Activated CD8-positive, alpha-beta memory T cell treated with anti-CD3 and anti-CD28 coated beads for 4 hours (primary cell): Measurements from ENCODE around the gene PLEKHG5.

Experiments
- DNase-seq, 2 donors: peaks; one replicate each; pipeline ENCODE4 v3.0.0-alpha.2; 2020; ENCODE audit warnings: low read depth in 2 of 2

The PLEKHG5 gene, protein sequence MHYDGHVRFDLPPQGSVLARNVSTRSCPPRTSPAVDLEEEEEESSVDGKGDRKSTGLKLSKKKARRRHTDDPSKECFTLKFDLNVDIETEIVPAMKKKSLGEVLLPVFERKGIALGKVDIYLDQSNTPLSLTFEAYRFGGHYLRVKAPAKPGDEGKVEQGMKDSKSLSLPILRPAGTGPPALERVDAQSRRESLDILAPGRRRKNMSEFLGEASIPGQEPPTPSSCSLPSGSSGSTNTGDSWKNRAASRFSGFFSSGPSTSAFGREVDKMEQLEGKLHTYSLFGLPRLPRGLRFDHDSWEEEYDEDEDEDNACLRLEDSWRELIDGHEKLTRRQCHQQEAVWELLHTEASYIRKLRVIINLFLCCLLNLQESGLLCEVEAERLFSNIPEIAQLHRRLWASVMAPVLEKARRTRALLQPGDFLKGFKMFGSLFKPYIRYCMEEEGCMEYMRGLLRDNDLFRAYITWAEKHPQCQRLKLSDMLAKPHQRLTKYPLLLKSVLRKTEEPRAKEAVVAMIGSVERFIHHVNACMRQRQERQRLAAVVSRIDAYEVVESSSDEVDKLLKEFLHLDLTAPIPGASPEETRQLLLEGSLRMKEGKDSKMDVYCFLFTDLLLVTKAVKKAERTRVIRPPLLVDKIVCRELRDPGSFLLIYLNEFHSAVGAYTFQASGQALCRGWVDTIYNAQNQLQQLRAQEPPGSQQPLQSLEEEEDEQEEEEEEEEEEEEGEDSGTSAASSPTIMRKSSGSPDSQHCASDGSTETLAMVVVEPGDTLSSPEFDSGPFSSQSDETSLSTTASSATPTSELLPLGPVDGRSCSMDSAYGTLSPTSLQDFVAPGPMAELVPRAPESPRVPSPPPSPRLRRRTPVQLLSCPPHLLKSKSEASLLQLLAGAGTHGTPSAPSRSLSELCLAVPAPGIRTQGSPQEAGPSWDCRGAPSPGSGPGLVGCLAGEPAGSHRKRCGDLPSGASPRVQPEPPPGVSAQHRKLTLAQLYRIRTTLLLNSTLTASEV

DNA sequence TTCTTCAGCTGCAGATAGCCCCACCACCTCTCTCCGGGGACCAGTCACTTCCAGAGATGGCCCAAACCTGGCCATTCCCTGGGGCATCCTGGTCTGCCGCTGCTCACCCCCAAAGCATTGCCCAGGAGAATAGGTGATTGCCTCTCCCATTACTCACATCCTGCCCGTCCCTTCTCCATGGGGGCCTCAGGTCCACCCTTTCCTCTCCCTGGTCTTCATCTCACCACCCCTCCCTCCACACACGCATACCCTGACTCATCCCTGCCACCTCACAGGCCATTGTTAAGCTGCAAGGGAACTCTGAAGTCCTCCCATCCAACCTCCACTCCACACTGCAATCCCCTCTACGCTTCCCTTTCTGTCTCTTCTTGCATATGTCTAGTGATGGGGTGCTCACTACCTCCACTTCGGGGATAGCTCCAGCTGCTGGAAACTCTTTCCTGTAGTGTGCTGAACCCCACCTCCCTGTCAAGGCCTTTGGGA lies at the start of gene PLEKHG5:
PLEKHG5 (minus strand) TSS at position 188 of the 483 bp plus-strand sequence. CDS start 14,096 bp downstream, outside the sequence.
- DNase-seq: no peak

DNA sequence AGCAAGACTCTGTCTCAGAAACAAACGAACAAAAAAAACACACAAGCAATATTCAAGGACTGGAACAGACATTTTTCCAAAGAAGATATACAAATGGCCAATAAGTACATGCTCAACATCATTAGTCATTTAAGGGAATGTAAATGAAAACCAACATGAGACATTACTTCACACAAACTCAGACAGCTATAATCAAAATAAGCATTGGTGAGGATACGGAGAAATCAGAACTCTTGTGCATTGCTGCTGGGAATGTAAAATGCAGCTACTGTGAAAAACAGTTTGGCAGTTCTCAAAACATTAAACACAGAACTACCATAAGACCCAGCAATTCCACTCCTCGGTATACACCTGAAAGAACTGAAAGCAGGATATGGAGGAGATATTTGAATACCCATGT lies 47.5 kb upstream of the PLEKHG5 start:
- DNase-seq: no peak

DNA sequence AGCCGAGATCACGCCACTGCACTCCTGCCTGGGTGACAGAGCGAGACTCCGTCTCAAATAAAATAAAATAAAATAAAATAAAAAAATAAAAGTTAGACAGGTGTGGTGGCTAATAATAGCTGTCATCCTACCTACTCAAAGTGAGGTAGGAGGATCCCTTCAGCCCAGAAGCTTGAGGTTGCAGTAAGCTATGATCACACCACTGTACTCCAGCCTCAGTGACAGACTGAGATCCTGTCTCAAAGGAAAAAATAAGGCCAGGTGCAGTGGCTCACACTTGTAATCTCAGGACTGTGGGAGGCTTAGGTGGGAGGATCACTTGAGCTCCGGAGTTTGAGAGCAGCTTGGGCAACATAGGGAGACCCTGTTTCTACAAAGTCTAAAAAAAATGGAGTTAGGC lies 44.8 kb upstream of the PLEKHG5 start:
- no peak for DNase-seq

DNA sequence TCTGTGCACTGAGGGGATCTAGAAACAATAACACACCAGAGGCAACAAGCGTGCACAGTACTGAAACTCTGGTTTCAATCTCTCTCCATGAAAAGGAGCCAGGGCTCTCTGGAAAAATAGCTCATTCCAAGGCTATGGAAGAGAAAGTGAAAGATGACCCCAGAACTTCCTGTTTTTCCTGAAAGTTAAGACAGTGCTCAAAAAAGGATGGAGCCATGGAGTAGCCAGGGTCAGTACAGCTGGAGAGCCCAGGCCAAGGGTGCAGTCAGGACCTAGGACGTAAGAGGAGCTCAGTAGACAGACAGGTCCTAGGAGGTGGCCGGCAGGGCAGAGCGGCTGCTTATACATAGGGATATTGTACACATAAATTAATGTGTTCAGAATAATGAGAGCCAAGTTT lies 43.7 kb upstream of the PLEKHG5 start:
- no peak for DNase-seq

DNA sequence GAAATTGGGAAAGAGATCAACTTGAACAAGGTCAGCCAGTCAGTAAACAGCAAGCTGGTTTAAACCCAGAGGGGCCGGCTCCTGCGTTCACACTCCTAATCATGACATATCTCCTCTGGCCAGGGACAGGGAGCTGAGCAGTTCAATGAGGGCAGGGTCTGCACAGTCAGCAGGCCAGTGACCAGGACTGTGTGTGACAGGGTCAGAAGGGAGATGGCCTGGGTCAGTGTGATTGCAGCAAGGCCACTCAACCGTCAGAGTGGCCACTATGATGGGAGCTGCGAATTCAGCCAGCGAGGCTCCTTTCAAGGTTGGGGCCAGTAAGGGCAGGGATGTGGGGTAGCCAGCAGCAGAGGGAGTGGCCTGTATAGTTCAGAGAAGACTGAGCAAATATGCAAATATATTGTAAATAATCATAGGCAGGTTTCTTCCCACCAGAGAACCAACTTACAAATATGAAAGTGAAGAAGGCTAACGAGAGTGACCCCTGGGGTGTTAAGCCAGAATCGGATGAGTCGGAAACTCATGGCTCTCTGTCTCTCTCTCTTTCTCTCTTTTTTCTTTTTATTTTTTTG lies 42.9 kb upstream of the PLEKHG5 start:
- DNase-seq: no peak

DNA sequence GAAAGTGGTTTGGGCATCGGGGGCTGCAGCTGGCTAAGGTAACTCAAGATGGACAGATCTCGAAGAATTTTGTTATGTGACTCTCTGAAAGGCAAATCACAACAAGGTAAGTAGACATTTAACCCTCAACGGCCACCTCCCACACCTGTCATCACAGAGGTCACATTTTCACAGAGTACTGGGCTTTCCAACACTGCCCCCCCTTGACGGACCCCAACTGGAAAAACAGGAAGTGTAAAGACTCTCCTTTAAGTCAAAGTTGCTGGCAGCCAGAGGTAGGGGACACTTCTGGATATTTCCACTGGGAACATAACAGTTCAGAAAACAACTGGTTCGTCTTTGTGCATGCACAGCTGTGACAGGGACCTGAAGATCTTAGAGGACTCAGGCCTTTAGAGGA lies 40.5 kb upstream of the PLEKHG5 start:
- no peak for DNase-seq

DNA sequence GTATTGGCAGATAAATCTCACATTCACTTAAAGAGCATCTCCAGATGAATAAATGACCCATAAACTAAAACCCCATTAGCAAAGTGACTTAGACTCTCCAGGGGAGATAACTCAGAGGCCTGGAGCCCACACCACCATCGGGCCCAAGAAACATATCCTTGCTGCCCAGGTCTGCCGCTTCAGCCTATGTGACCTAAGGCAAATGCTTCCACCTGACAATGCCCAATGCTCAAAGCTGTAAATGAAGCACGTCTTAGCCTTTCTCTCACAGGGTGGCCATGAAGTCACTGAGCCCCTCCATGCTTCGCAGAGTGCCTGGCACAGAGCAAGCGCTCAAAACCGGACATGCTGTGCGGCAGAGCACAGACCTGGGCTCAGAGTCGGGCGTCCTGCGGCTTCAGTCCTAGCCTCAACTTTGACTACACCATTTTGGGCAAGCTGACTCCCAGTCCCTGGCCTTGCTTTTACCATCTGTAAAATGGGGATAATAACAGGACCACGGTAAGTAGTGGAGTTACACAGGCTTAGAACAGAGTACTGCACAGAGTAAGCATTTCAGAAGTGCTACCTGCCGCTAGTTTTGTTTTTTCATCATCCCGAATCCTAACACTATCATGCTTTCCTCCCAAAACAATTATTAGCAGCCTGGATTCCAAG lies 39.2 kb upstream of the PLEKHG5 start:
- no peak for DNase-seq

DNA sequence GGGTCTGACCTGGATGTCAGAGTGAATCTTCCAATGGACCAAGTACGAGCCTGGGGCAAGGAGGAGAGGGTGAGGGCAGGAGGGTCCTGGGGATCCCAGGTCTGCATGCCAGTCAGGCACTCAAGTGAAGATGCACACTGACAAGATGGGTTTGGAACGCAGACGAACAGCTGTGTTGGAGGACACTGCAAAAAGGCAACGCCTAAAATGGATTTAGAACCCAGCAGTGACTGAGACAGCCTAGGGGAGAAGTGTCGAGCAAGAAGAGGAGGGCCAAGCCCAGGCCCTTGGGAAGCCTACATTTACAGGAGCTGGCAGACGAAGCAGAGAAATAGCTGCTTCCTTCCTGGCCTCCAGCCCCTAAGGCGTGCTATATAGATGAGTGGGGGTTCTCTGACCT lies 37.0 kb upstream of the PLEKHG5 start:
- no peak for DNase-seq

DNA sequence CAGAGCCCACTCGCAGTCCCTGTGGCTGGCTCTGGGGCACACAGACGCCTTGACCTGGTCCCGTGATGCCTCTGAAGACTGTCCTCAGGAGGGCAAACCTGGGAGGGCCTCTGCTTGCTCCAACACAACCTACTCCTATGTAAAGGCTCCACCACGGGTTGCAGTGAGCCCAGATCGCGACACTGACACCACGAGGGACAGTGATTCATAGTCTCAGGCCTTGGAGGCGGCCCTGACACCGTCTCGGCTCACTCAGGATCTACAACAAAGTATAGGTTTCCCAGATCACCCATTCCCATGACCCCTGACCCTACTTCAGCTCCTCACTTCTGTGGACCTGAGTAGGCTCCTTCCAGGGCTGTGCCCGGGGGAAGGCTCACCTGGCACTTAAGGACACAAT lies 34.8 kb upstream of the PLEKHG5 start:
- no peak for DNase-seq

DNA sequence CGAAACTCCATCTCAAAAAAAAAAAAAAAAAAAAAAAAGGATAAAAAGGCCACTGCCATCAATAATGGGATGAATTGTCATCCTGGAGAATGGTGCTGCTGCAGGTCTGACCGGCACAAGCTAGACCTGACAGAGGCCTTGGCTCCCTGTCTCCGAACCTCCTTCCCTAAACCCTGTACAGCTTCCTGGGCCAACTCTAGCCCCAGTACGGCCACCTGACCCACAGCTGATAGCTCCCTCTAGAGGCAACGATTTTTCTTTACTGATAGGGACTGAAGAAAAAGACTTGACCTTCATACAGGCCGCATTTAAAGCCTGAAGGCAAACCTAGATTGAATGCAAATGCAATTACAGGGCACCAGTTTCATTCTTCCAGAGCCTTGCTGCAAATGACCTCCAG lies 32.1 kb upstream of the PLEKHG5 start:
- DNase-seq: no peak

DNA sequence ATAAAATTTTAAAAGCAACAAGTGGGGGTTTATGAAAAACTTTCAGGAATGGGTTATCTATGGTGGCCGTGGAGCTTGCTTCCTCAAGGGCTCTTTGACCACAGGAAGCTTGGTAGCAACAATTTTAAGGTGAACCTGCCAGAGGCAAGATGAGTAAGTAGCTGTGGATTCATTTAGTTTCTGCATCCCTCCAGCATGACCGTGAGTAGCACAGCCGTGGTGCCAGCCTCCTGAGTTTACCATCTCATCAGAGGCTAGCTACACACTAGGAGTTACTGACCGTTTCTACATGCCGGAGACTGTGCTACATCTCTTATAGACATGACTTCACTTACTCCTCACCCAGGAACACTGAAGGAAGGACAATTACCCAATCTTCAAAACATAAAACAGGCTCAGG lies 30.1 kb upstream of the PLEKHG5 start:
- DNase-seq: no peak

DNA sequence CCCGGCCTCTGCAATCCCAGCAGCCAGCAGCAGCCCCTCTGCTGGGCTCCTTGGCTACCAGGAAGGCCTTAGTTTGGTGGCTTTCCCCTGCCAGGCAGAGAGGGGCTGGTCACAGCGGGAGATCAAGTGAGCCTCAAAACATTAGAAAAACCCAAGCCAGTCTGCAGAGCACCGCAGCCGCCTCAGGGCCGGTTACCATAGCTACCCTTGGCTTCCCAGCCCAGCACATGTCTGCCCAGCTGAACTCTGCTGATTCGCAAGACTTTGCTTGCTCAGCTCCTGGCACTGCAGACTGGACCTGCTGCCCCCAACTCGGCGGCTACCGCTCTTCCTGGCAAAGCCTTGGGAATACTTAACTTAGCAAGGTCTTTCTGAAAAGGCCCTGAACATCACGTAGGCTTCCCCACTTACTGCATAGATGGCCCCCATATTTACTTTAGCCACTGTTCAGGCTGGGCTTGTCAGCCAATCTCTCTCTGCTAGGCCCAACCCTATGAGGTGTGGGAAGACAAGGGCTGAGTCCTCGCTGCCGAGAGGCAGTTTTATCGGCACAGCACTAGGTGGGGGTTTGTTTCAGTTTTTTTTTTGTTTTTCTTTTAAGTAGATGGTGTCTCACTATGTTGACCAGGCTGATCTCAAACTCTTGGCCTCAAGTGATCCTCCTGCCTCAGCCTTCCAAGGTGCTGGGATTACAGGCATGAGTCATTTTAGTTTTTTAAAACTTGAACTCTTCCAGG lies 28.6 kb upstream of the PLEKHG5 start:
- no peak for DNase-seq

DNA sequence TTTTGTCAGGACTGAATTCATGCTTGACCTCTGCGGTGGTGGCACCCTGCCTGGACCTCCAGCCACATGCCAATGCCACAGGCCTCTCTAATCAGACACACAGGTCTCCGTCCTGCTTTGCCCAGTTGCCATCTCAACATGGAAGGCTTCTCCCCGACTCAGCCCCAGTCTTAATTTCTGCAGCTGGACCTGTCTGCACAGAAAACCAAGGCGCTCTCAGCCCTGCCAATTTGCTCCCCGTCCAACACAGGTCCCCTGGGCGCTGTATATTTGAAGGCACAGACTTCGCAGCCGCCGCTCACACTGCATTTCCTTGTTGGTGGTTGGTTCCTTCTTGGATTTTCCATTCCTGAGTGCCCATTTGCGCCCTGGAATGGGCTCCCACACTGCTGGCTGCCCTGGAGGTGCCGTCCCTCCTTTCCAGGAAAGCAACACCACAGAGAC lies 28.0 kb upstream of the PLEKHG5 start:
- no peak for DNase-seq

DNA sequence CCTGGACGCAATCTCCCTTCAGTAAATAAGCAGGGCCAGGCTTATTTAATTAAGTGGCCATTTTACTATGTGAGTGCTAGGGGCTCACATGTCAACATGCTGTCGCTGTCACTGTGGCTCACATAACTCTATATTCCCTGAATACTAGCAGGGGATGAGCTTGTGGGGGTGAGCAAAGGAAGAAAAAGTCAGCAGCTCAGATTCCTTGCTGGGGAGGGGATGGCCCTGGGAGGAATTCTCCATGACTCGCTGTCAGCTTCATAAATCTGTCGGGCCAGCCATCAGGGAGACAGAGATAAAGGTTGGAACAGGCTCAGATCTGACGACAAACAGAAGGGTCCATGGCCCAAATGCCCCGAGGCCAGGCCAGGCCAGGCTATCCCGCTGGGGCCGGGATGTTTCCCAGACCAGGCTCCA lies 26.0 kb upstream of the PLEKHG5 start:
- DNase-seq: no peak

DNA sequence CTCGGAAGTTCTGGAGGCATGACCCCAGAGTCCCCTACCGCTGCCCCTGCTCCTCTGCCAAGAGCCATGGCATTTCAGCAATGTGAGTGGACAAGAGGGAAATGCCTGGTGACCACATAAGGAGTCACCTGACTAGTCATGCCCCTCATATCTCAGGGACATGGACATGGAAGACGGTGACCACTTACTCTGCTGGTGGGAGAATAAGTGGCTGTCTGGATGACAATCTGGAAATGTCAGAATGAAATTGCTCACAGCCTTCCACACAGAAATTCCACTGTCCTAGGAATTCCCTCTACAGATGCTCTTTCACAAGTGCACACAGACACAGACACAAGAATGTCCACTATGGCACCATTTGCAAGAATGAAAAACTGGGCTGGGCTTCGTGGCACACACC lies 24.3 kb upstream of the PLEKHG5 start:
- DNase-seq: no peak

DNA sequence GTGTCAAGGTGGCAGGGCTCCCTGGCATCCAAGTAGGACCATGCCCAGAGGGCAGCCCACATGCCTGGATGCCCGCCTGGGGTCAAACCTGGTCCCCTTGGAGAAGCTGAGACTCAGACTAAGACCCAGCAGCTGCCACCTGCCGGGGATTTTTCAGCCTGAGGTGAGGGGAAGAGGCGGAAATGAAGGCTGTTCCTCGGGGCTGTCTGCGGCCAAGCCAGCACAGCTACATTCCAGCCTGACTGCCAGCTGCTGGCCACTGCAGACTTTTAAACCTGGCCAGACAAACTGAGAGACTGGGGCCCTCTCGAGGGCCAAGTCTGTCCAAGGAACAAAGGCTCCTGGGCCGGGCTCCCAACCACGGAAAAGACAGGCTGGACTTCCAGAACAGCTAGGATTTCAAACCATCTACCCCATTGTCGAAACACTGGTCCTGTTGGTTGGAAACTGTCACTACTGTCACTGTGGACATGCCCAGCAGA lies 21.9 kb upstream of the PLEKHG5 start:
- DNase-seq: no peak

DNA sequence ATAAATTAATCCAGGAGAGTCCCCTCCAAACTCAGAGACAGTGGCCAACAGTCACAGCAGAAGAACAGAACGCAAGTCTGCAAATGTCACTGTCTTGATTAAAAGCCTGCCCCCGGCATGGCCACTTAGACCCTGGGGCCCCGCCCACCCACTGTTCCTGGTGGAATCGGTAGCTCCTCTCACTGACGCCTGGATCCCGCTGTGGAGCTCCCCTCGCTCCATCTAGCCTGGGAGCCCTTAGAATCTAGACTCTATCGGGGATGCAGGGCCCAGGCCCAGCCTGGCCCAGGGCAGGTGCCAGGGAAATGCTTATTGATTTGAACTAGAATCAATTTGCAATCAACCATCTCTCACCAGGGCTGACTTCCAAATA lies 21.4 kb upstream of the PLEKHG5 start:
- DNase-seq: no peak

DNA sequence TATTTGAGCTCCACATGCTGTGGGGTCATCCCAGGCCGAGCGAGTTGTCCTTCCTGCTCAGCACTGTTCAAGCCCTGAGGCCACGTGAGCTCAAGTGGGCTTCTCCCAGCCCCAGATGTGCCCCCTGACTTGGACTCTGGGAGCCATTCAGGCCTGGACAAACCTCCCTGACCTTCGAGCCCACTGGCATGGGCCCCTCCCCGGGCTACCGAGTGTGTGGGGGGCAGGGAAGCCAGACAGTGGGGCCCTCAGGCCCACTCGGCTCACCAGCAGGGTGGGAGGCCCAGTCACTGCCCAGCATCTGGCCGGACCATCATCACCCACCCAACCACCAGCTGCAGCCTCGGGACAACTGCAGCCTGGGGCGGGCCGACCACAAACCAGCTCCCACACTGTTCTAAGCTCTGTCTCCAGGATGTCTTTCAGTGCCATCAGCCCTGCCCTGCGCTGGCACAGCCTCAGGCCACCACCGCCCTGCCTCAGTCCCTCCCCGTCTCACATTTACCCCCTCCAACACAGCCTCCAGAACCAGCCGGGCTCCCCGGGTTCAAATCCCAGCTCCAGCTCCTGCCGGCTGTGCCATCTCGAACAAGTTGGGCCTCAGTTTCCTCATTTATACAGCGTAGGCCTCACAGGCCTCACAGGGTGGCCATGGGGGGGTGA lies 20.9 kb upstream of the PLEKHG5 start:
- no peak for DNase-seq

DNA sequence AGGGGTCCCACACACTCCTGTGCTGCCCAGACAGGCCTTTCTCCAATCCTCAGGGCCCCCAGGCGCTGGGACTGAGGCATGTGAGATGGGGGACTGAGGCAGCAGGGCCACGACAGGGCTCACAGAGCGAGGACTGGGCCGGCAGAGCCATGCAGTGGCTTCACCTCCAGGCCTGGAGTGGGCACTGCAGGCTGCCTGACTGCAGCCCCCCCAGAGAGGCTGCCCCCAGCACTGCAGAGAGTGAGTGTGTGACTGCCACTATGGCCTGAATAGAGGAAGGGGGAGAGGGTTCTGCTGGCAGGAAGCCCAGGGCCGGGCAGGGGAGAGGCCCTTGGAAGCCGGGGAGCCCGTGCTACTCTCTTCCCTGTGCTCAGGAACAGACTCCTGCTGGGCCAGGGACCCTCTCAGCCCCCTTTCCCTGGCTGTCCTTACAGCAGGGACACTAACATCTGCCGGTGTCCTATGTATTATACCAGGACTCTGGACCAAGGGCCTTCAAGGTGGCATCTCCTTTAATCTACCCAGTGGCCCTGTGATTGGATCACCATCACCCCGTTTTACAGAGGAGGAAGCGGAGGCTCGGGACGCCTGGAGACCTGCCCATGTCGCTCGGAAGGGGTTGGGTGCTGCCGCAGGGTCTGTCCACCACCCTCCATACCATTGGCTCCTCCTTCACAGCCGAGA lies 20.2 kb upstream of the PLEKHG5 start:
- DNase-seq: no peak

DNA sequence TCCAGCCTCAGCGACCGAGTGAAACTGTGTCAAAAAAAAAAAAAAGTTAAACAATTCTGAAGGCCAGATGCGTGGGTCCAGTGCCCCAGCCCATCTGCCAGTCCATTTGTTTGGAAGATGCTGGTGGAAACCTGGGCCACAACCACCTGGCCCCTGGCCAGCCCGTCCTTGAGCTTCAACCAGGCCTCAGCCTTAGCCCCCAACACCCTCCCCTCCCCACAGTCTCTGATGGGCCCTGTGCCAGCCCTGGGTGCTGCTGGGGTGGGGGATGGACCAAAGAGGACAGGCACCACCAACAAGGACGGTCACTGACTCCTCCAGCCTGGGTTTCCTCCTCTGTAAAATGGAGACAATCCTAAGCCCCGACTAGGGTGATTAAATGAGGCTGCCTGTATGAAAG lies 19.6 kb upstream of the PLEKHG5 start:
- DNase-seq: no peak
